Smooth muscle cell (in vitro differentiated cells): ENCODE data around the gene KRTAP10-7. TPM values are rescaled to one million over a fixed set of nuclear protein-coding genes. Genes with fewer than 3 reads are reported as not detected.
"Not testable (repeated sequence)": the region's sequence is repeated elsewhere in the genome, so short reads cannot be mapped to it uniquely, and the experiment has no call there.

Source experiments
- DNase-seq: peaks from one replicate; lab custom pipeline; 2025; ENCODE audit not compliant: unreplicated experiment; lab: John Stamatoyannopoulos, UW
- H2AFZ ChIP-seq: fragments of 200-600 bp; sonication (generic); 2 replicates; pipeline ENCODE4 v1.6.0; 2016; ENCODE audit warnings: antibody characterized with exemption, low read depth, mild to moderate bottlenecking
- H3F3A ChIP-seq: fragments of 200-600 bp; sonication (generic); 2 replicates; pipeline ENCODE4 v1.6.0; 2017; ENCODE audit warnings: antibody characterized with exemption, low read depth
- H3K27ac ChIP-seq: fragments of 200-600 bp; sonication (generic); 2 replicates; pipeline ENCODE4 v1.5.1; 2016; ENCODE audit warnings: low read depth, mild to moderate bottlenecking
- H3K27me3 ChIP-seq: fragments of 200-600 bp; sonication (generic); 2 replicates; pipeline ENCODE4 v1.6.1; 2016; ENCODE audit warnings: low read depth, mild to moderate bottlenecking
- H3K36me3 ChIP-seq: fragments of 200-600 bp; sonication (generic); 2 replicates; pipeline ENCODE4 v1.5.1; 2016; ENCODE audit warnings: low read depth
- H3K4me1 ChIP-seq: fragments of 200-600 bp; sonication (generic); 2 replicates; pipeline ENCODE4 v1.5.1; 2016; ENCODE audit warnings: low read depth
- H3K4me2 ChIP-seq: fragments of 200-600 bp; sonication (generic); 2 replicates; pipeline ENCODE4 v1.6.0; 2016; ENCODE audit warnings: mild to moderate bottlenecking
- H3K4me3 ChIP-seq: fragments of 200-600 bp; sonication (generic); 2 replicates; pipeline ENCODE4 v1.5.1; 2016; ENCODE audit warnings: mild to moderate bottlenecking
- H3K79me2 ChIP-seq: fragments of 200-600 bp; sonication (generic); 2 replicates; pipeline ENCODE4 v1.6.0; 2016; ENCODE audit warnings: low read depth, mild to moderate bottlenecking
- H3K9ac ChIP-seq: fragments of 200-600 bp; sonication (generic); 2 replicates; pipeline ENCODE4 v1.6.0; 2016; ENCODE audit warnings: low read depth
- H3K9me3 ChIP-seq: fragments of 200-600 bp; sonication (generic); replicated peaks from 2 replicates; pipeline ENCODE4 v1.5.1; 2016; ENCODE audit warnings: low read depth
- H4K20me1 ChIP-seq: fragments of 200-600 bp; sonication (generic); 2 replicates; pipeline ENCODE4 v1.6.0; 2016; ENCODE audit warnings: low read depth
- CTCF ChIP-seq: fragments of 200-600 bp; sonication (generic); IDR thresholded peaks from 2 replicates; pipeline ENCODE4 v1.5.1; 2017; ENCODE audit warnings: borderline replicate concordance, mild to moderate bottlenecking, antibody characterized with exemption; ENCODE audit not compliant: insufficient read depth, poor library complexity, severe bottlenecking
- WGBS: methylation state at CpG from one replicate; pipeline ENCODE4 v1.1.7; 2016; ENCODE audit warnings: low lambda C conversion rate; 5-methylcytosine and 5-hydroxymethylcytosine counted together
- polyA plus RNA-seq: library from polyadenylated mRNA; unstranded; fragments of >200 nt; fragmentation: Nextera tagmentation; extraction: Ambion mirVana; gene quantifications from 2 replicates; pipeline ENCODE4 v1.2.1, GENCODE V29; 2016
- total RNA-seq: library from RNA; depleted of rRNA; stranded (reverse); fragments of >200 nt; gene quantifications from 2 replicates; pipeline ENCODE4 v1.2.3, GENCODE V29; 2014

Gene KRTAP10-7
- total and polyA plus RNA-seq, 2 experiments from 2014 or later = not detected

- not testable (repeated sequence) for H3F3A ChIP-seq, H4K20me1 ChIP-seq, H3K36me3 ChIP-seq, H3K79me2 ChIP-seq, DNase-seq, H3K27me3 ChIP-seq, H3K9ac ChIP-seq, H3K4me1 ChIP-seq, H3K4me3 ChIP-seq, H3K9me3 ChIP-seq, H2AFZ ChIP-seq, H3K27ac ChIP-seq, H3K4me2 ChIP-seq
- WGBS = 90% methylated on average over 20 of the region's 21 CpGs
These were observed 46.2 kb downstream of the KRTAP10-7 start, which contains the start of gene KRTAP10-11 for GRCh38 chr21:44646366-44647221. TSS of gene KRTAP10-11 (plus strand) at chr21:44646414. CDS start at chr21:44646459, 45 bp downstream.

DNA sequence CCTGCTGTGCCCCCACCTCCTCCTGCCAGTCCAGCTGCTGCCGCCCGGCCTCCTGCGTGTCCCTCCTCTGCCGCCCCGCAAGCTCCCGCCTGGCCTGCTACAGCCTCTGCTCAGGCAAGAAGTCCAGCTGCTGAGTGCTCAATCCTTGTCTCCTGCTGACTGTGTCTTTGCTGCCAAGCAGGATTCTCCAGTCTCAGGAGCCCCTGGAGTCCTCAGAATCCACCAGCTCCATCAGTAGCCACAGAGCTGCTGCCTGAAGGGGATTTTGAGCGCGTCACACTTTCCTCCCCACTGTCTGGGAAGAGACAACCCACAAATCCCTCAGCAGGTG lies 46.8 kb downstream of the KRTAP10-7 start:
- no peak for DNase-seq
- H3K4me2 ChIP-seq = no peak overlapping the region
- H3K27ac ChIP-seq = no peak overlapping the region
- H3K36me3 ChIP-seq = no peaks in the 10 kb centered on the region
- no peaks in the 10 kb centered on the region for H3K27me3 ChIP-seq
- 69% methylated on average over 8 of the region's 8 CpGs for whole genome bisulfite sequencing
- H3K9ac ChIP-seq = no peak overlapping the region
- no peaks in the 10 kb centered on the region for H3F3A ChIP-seq
- no peak overlapping the region for H3K4me3 ChIP-seq
- H4K20me1 ChIP-seq = no peaks in the 10 kb centered on the region
- H3K79me2 ChIP-seq = no peaks in the 10 kb centered on the region
- H3K9me3 ChIP-seq = no peaks in the 10 kb centered on the region
- no peak for TF ChIP-seq CTCF
- H3K4me1 ChIP-seq = no peaks in the 10 kb centered on the region
- H2AFZ ChIP-seq = no peak overlapping the region

- no peak overlapping the region for H3K9ac ChIP-seq
- H2AFZ ChIP-seq = no peak overlapping the region
- H3K4me3 ChIP-seq = no peak overlapping the region
- no peaks in the 10 kb centered on the region for H3K9me3 ChIP-seq
- no peak overlapping the region for H3K27ac ChIP-seq
- no peaks in the 10 kb centered on the region for H3K4me1 ChIP-seq
- H3K36me3 ChIP-seq = no peaks in the 10 kb centered on the region
- WGBS = 84% methylated on average over 33 of the region's 33 CpGs
- no peaks in the 10 kb centered on the region for H3K27me3 ChIP-seq
- H3K79me2 ChIP-seq = no peaks in the 10 kb centered on the region
- H3K4me2 ChIP-seq = no peak overlapping the region
- no peak for TF ChIP-seq CTCF
- no peak for DNase-seq
- no peaks in the 10 kb centered on the region for H3F3A ChIP-seq
- H4K20me1 ChIP-seq = no peaks in the 10 kb centered on the region
These were observed 48.3 kb downstream of the KRTAP10-7 start for GRCh38 chr21:44648557-44649311.

DNA sequence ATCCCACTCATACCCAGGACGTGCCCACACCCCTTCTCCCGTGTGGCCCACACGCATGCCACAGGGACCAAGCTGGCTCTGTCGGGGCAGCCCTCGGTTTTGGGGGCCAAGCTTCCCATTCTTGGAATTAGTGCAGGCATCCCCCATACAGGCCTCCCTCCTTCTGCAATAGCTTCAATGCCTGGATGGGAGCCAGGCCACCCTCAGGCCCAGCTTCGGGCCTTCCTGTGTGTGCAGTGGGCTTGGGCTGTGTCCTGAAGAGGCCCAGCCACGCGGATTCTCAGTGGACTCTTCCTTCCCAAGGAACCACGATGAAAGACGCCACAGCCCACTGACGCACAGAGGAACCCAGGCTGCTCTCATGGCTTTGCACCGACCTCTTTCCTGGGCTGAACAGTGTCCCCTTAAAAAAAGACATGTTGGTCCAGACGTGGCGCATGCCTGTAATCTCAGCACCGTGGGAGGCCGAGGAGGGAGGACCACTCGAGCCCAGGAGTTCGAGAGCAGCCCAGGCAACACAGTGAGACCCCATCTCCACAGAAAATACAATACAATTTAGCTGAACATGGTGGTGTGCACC lies 49.2 kb downstream of the KRTAP10-7 start:
- no peaks in the 10 kb centered on the region for H3F3A ChIP-seq
- DNase-seq = no peak
- no peaks in the 10 kb centered on the region for H3K36me3 ChIP-seq
- WGBS = 93% methylated on average over 18 of the region's 18 CpGs
- H2AFZ ChIP-seq = no peak overlapping the region
- H3K27ac ChIP-seq = no peak overlapping the region
- no peaks in the 10 kb centered on the region for H3K4me1 ChIP-seq
- no peak for TF ChIP-seq CTCF
- no peaks in the 10 kb centered on the region for H4K20me1 ChIP-seq
- H3K9me3 ChIP-seq = no peaks in the 10 kb centered on the region
- H3K9ac ChIP-seq = no peak overlapping the region
- H3K27me3 ChIP-seq = no peaks in the 10 kb centered on the region
- no peaks in the 10 kb centered on the region for H3K79me2 ChIP-seq
- no peak overlapping the region for H3K4me3 ChIP-seq
- H3K4me2 ChIP-seq = no peak overlapping the region
